HCT116 (cell line): ENCODE results near the gene PTPMT1. TPM values are rescaled to one million over a fixed set of nuclear protein-coding genes. Genes with fewer than 3 reads are reported as not detected.

Experiments used
- ATAC-seq: fragments of 200-7000 bp; cut with Tn5 transposase; 2 replicates; pipeline ENCODE4 v1.9.1; 2020; ENCODE audit warnings: mild to moderate bottlenecking, moderate library complexity
- BruUV-seq: library from RNA; stranded (reverse); fragments of 400-500 nt; replicated peaks from 2 replicates; lab custom pipeline; 2021; lab: Mats Ljungman, UMichigan
- CTCF ChIA-PET: fragments of 300-600 bp; sonication (Branson Sonifier 250); formaldehyde crosslinking; loops from one replicate; lab custom pipeline; 2021; ENCODE audit warnings: antibody characterized with exemption; lab: Charles Lee
- POLR2A ChIA-PET: fragments of 300-600, 350-600 bp; sonication (Branson Sonifier 250); formaldehyde crosslinking; loops from one replicate; lab custom pipeline; 2021; ENCODE audit warnings: antibody characterized with exemption; lab: Charles Lee
- RAD21 ChIA-PET, 2 experiments: fragments of 300-600 bp; sonication (Branson Sonifier 250); formaldehyde crosslinking; loops; one replicate each; lab custom pipeline; 2023; ENCODE audit warnings: low total read pairs in 2 of 2; ENCODE audit not compliant: uncharacterized antibody in 2 of 2, unreplicated experiment in 2 of 2, low non-redundant PET in 1 of 2; lab: Charles Lee
- DNase-seq: peaks from one replicate; pipeline ENCODE4 v3.0.0-alpha.2; 2010; ENCODE audit warnings: low read depth, low spot score
- H2AFZ ChIP-seq: fragments of 200-600 bp; shearing (Covaris generic), sonication (generic); 2 replicates; pipeline ENCODE4 v1.6.1; 2017; ENCODE audit warnings: low read depth, mixed run types, mixed read lengths, antibody characterized with exemption, low read length; ENCODE audit not compliant: poor library complexity, severe bottlenecking
- H3K27ac ChIP-seq: 2 replicates; pipeline ENCODE4 v1.5.1; 2012; ENCODE audit warnings: low read depth, low read length
- H3K27me3 ChIP-seq: fragments of 200-600 bp; sonication (generic); 2 replicates; pipeline ENCODE4 v1.6.1; 2016; ENCODE audit warnings: mixed run types, low read length, mixed read lengths; ENCODE audit not compliant: insufficient read depth
- H3K36me3 ChIP-seq, 2 experiments: fragments of 200-500 bp in 1 of 2; fragments of 200-600 bp in 1 of 2; sonication (Bioruptor generic) in 1 of 2; sonication (generic) in 1 of 2; 2 replicates each; pipeline versions ENCODE4 v1.5.1 to v1.6.1; 2014 to 2016; ENCODE audit warnings: low read length in 2 of 2, inconsistent platforms in 1 of 2, mixed read lengths in 1 of 2, mixed run types in 1 of 2; ENCODE audit not compliant: insufficient read depth in 2 of 2, control insufficient read depth in 1 of 2
- H3K4me1 ChIP-seq, 2 experiments: fragments of 200-600 bp in 1 of 2; sonication (generic) in 1 of 2; 2 replicates each; pipeline versions ENCODE4 v1.5.1 to v1.6.1; 2012 to 2017; ENCODE audit warnings: low read length in 2 of 2, inconsistent platforms in 1 of 2, mild to moderate bottlenecking in 1 of 2, mixed read lengths in 1 of 2, mixed run types in 1 of 2, moderate library complexity in 1 of 2; ENCODE audit not compliant: insufficient read depth in 2 of 2, control insufficient read depth in 1 of 2
- H3K4me2 ChIP-seq: fragments of 200-600 bp; sonication (generic); 2 replicates; pipeline ENCODE4 v1.6.1; 2017; ENCODE audit warnings: mixed run types, low read length, mixed read lengths
- H3K4me3 ChIP-seq, 2 experiments: fragments of 200-600 bp in 1 of 2; sonication (generic) in 1 of 2; replicated peaks in 1 of 2; 2 replicates each; pipeline ENCODE4 v1.5.1; 2011 to 2016; ENCODE audit warnings: low read length in 2 of 2, control low read depth in 1 of 2, low read depth in 1 of 2, mild to moderate bottlenecking in 1 of 2, mixed read lengths in 1 of 2, mixed run types in 1 of 2
- H3K79me2 ChIP-seq: fragments of 200-600 bp; sonication (generic); 2 replicates; pipeline ENCODE4 v1.6.1; 2017; ENCODE audit warnings: mild to moderate bottlenecking, mixed run types, low read length, moderate library complexity, mixed read lengths; ENCODE audit not compliant: insufficient read depth
- H3K9ac ChIP-seq: fragments of 200-600 bp; sonication (generic); 2 replicates; pipeline ENCODE4 v1.6.1; 2016; ENCODE audit warnings: low read length, mixed read lengths
- H3K9me2 ChIP-seq: fragments of 200-600 bp; sonication (generic), shearing (Covaris generic); 2 replicates; pipeline ENCODE4 v1.6.1; 2017; ENCODE audit warnings: mixed run types, mild to moderate bottlenecking, moderate library complexity; ENCODE audit not compliant: insufficient read depth
- H3K9me3 ChIP-seq, 2 experiments: fragments of 200-500 bp in 1 of 2; fragments of 200-600 bp in 1 of 2; sonication (Bioruptor generic) in 1 of 2; sonication (generic) in 1 of 2; 2 replicates each; pipeline ENCODE4 v1.6.1; 2014 to 2017; ENCODE audit warnings: low read length in 2 of 2, mixed read lengths in 2 of 2, inconsistent platforms in 1 of 2, low read depth in 1 of 2, mild to moderate bottlenecking in 1 of 2, mixed run types in 1 of 2, moderate library complexity in 1 of 2; ENCODE audit not compliant: control insufficient read depth in 1 of 2, insufficient read depth in 1 of 2
- H4K20me1 ChIP-seq: fragments of 200-600 bp; sonication (generic), shearing (Covaris generic); 2 replicates; pipeline ENCODE4 v1.6.1; 2017; ENCODE audit warnings: mixed run types, mild to moderate bottlenecking, moderate library complexity; ENCODE audit not compliant: insufficient read depth
- ATF3 ChIP-seq: IDR thresholded peaks from 2 replicates; pipeline ENCODE4 v1.6.1; 2012
- CBX3 ChIP-seq: IDR thresholded peaks from 2 replicates; pipeline ENCODE4 v1.6.1; 2012; ENCODE audit warnings: low read depth
- CEBPB ChIP-seq: IDR thresholded peaks from 2 replicates; pipeline ENCODE4 v1.6.1; 2012; ENCODE audit warnings: low read depth
- EGR1 ChIP-seq: IDR thresholded peaks from 2 replicates; pipeline ENCODE4 v1.6.1; 2012; ENCODE audit warnings: low read depth
- EZH2phosphoT487 ChIP-seq: fragments of 200-600 bp; IDR thresholded peaks from 2 replicates; pipeline ENCODE4 v1.6.1; 2018; ENCODE audit warnings: antibody characterized with exemption, borderline replicate concordance
- FOSL1 ChIP-seq: IDR thresholded peaks from 2 replicates; pipeline ENCODE4 v1.6.1; 2012; ENCODE audit warnings: low read depth
- MAX ChIP-seq: IDR thresholded peaks from 2 replicates; pipeline ENCODE4 v1.6.1; 2012
- POLR2A ChIP-seq: IDR thresholded peaks from 2 replicates; pipeline ENCODE4 v1.7.0; 2011; ENCODE audit warnings: borderline replicate concordance; ENCODE audit not compliant: insufficient read depth, insufficient read length; ENCODE audit errors: extremely low read depth
- POLR2AphosphoS5 ChIP-seq: IDR thresholded peaks from 2 replicates; pipeline ENCODE4 v1.6.1; 2011; ENCODE audit warnings: mild to moderate bottlenecking, low read depth, low read length, moderate library complexity
- SP1 ChIP-seq: IDR thresholded peaks from 2 replicates; pipeline ENCODE4 v1.6.1; 2012; ENCODE audit warnings: low read depth
- SRF ChIP-seq: IDR thresholded peaks from 2 replicates; pipeline ENCODE4 v1.6.1; 2012; ENCODE audit warnings: low read depth
- TCF7L2 ChIP-seq: IDR thresholded peaks from 2 replicates; pipeline ENCODE4 v1.7.0; 2011; ENCODE audit warnings: borderline replicate concordance, inconsistent platforms; ENCODE audit not compliant: insufficient read depth, insufficient read length; ENCODE audit errors: extremely low read depth
- ZFX ChIP-seq: fragments of 450-650 bp; IDR thresholded peaks from 2 replicates; pipeline ENCODE4 v1.6.1; 2017
- ZNF274 ChIP-seq: fragments of 200-500 bp; sonication (Bioruptor generic); IDR thresholded peaks from 2 replicates; pipeline ENCODE4 v1.6.1; 2014; ENCODE audit warnings: mild to moderate bottlenecking, low read depth, low read length, inconsistent platforms
- intact Hi-C: fragments of 100-400 bp; cut with micrococcal nuclease; formaldehyde crosslinking; loops from 2 replicates; pipeline ENCODE4 v1.10.0; 2022
- total RNA-seq: library from RNA; stranded (reverse); gene quantifications from one replicate; pipeline ENCODE4 v1.2.1, GENCODE V29; 2021; ENCODE audit not compliant: unreplicated experiment
- TF ChIP-seq, protein P1 (sequence below), 3 experiments: fragments of 200-600 bp in 1 of 3; sonication (generic) in 1 of 3; IDR thresholded peaks in 2 of 3; conservative IDR thresholded peaks in 1 of 3; 2 replicates each; pipeline ENCODE4 v1.5.1; 2012 to 2017; ENCODE audit warnings: low read depth in 2 of 3, low read length in 2 of 3, antibody characterized with exemption in 1 of 3, borderline replicate concordance in 1 of 3, control low read depth in 1 of 3, mild to moderate bottlenecking in 1 of 3, mixed read lengths in 1 of 3, mixed run types in 1 of 3, moderate library complexity in 1 of 3; ENCODE audit not compliant: insufficient read depth in 1 of 3

Gene PTPMT1
- total RNA-seq, 1 experiment from 2014 or later, result 71.6 TPM

DNA sequence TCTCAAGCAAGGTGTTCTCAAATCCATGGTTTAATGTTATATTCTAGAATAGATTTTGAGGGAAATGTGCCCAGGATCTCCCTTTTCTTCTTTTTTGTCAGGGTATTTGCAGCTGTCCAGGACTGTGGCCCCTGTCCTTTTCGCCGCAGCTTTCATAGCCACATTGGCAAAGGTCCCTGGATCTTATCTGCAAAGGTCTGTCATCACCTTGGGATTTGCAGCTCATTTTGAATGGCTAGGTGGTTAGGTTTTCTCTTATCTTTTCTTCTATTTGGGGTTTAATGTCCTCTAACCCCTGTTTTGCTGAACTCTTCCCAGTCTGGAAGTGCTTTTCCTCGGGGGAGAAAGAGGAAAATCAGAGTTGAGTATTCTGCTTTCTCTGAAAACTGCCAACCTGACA, 40.5 kb downstream of the PTPMT1 start:
- TF ChIP-seq MAX, result no peak
- no peak for TF ChIP-seq CEBPB
- TF ChIP-seq SRF, result no peak
- no peak for TF ChIP-seq ATF3
- Histone ChIP-seq H3K9me3 (no peaks in the 10 kb centered on the region), H3K79me2 (no peaks in the 10 kb centered on the region), H3K4me2 (no peak overlapping the region), H3K27me3 (no peaks in the 10 kb centered on the region; the same call in 1 of the 2 replicates), H3K9ac (no peak overlapping the region), H3K4me1 (no peaks in the 10 kb centered on the region), H3K9me2 (no peaks in the 10 kb centered on the region), H3K4me3 (no peak overlapping the region), H2AFZ (no peak overlapping the region), H3K27ac (no peak overlapping the region), H3K36me3 (no peaks in the 10 kb centered on the region), H4K20me1 (no peaks in the 10 kb centered on the region)
- ATAC-seq, result no peak
- intact Hi-C loops, result no loop called here
- RAD21 ChIA-PET, result interaction anchor here in 1 of 2 experiments (0.7 kb wide), 1 partner anchor 151 kb away, joined by 3 read pairs; no protein-coding TSS in a partner anchor
- DNase-seq, result no peak
- POLR2A ChIA-PET, result no interaction called here
- BruUV-seq, result no TSS peak
- CTCF ChIA-PET, result no interaction called here

DNA sequence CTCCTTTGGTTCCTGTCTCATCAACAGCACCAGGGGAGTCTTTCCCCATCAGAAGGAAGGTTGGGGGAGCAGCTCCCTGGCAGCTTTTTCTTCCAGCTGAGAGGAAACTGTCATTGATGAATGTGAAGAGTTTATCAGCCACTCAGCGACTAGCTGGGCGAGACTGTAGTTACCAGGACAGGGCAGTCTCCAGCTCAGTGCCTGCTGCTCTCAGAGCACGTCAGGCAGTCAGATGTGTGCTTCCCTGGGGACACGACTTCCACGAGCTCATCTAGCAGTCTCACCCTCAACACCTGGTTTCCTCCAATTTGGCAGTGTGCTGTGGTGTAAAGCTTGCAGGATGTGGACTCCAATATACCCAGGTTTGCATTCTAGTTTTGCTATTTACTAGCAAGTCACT, 41.3 kb downstream of the PTPMT1 start:
- BruUV-seq, result no TSS peak
- Histone ChIP-seq H3K36me3 (no peaks in the 10 kb centered on the region), H2AFZ (no peak overlapping the region), H4K20me1 (no peaks in the 10 kb centered on the region)
- CTCF ChIA-PET, result no interaction called here
- no peak for ATAC-seq
- intact Hi-C loops, result no loop called here
- no peak for DNase-seq
- no peak for TF ChIP-seq EZH2phosphoT487
- TF ChIP-seq ZNF274, result no peak
- TF ChIP-seq EGR1, result no peak
- TF ChIP-seq POLR2A, result no peak
- TF ChIP-seq FOSL1, result no peak
- no peak for TF ChIP-seq SP1
- no peak for TF ChIP-seq POLR2AphosphoS5
- TF ChIP-seq ZFX, result no peak
- TF ChIP-seq CBX3, result no peak
- TF ChIP-seq, protein P1, sequence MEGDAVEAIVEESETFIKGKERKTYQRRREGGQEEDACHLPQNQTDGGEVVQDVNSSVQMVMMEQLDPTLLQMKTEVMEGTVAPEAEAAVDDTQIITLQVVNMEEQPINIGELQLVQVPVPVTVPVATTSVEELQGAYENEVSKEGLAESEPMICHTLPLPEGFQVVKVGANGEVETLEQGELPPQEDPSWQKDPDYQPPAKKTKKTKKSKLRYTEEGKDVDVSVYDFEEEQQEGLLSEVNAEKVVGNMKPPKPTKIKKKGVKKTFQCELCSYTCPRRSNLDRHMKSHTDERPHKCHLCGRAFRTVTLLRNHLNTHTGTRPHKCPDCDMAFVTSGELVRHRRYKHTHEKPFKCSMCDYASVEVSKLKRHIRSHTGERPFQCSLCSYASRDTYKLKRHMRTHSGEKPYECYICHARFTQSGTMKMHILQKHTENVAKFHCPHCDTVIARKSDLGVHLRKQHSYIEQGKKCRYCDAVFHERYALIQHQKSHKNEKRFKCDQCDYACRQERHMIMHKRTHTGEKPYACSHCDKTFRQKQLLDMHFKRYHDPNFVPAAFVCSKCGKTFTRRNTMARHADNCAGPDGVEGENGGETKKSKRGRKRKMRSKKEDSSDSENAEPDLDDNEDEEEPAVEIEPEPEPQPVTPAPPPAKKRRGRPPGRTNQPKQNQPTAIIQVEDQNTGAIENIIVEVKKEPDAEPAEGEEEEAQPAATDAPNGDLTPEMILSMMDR (IDR thresholded peaks at IDR 0.05 in 2 of 3, conservative IDR thresholded peaks at IDR 0.05 in 1 of 3; ENCODE audit: borderline replicate concordance in 1 of 3, insufficient read depth in 1 of 3, low read depth in 2 of 3, low read length in 2 of 3), result no peak
- TF ChIP-seq TCF7L2, result no peak
- TF ChIP-seq CEBPB, result no peak
- TF ChIP-seq, all 23 proteins: peak for 0
- Histone ChIP-seq H3K9me2 (no peaks in the 10 kb centered on the region), H3K79me2 (no peaks in the 10 kb centered on the region), H3K9ac (no peak overlapping the region), H3K4me3 (no peak overlapping the region), H3K27me3 (no peaks in the 10 kb centered on the region; the same call in 1 of the 2 replicates), H3K27ac (no peak overlapping the region), H3K4me1 (no peaks in the 10 kb centered on the region), H3K9me3 (no peaks in the 10 kb centered on the region), H3K4me2 (no peak overlapping the region)
- POLR2A ChIA-PET, result no interaction called here
- RAD21 ChIA-PET, result no interaction called here
